AG09319 (cell line): ENCODE measurements around the gene TIMM44.

Source experiments
- DNase-seq: peaks from one replicate; pipeline ENCODE4 v3.0.0-alpha.2; 2010; ENCODE audit warnings: low read depth; ENCODE audit errors: extremely low read depth
- CTCF ChIP-seq: IDR thresholded peaks from 2 replicates; pipeline ENCODE4 v1.5.1; 2011; ENCODE audit warnings: low read depth, mild to moderate bottlenecking, inconsistent platforms, low read length, moderate library complexity

Gene TIMM44

GRCh38 chr19:7917267-7918061 is 26.0 kb downstream of the TIMM44 start:
- DNase-seq, result no peak
- TF ChIP-seq CTCF, result peak; percentile 58

- TF ChIP-seq CTCF, result no peak; the same call in 1 of the 2 replicates
- DNase-seq, result no peak
These were observed 26.6 kb downstream of the TIMM44 start for GRCh38 chr19:7916955-7917266.

- no peak for DNase-seq
These were observed 27.1 kb downstream of the TIMM44 start for GRCh38 chr19:7916103-7916954.

GRCh38 chr19:7915250-7916102 is 28.0 kb downstream of the TIMM44 start:
- TF ChIP-seq CTCF, result no peak
- DNase-seq, result no peak

More at GRCh38 chr19:7916103-7916954, 27.1 kb downstream of the TIMM44 start:
- no peak for TF ChIP-seq CTCF

- no peak for DNase-seq
- no peak for TF ChIP-seq CTCF
These were observed 28.8 kb downstream of the TIMM44 start, which contains the start of gene TGFBR3L for GRCh38 chr19:7914598-7915045. TSS of gene TGFBR3L (plus strand) at chr19:7914830.

GRCh38 chr19:7914099-7914498 is 29.4 kb downstream of the TIMM44 start:
- TF ChIP-seq CTCF, result no peak
- DNase-seq, result no peak
